ENCODE results near the gene DGKG.

GRCh38 chr3:186099178-186099577 lies 262.9 kb downstream of the DGKG start:
- TF ChIP-seq POLR2AphosphoS5 (IDR thresholded peaks at IDR 0.05; ENCODE audit: control insufficient read depth, insufficient read depth, low read depth, low read length): no peak
- TF ChIP-seq USF2 (CRISPR knock-in tag; IDR thresholded peaks at IDR 0.05): no peak
- TF ChIP-seq HCFC1 (IDR thresholded peaks at IDR 0.05; ENCODE audit: low read depth, low read length): no peak
- TF ChIP-seq NFYB (IDR thresholded peaks at IDR 0.05; ENCODE audit: extremely low read depth, insufficient read length): no peak
- no peak for TF ChIP-seq MYC (IDR thresholded peaks at IDR 0.05; ENCODE audit: low read depth, low read length)
- TF ChIP-seq MYC (CRISPR knock-in tag; IDR thresholded peaks at IDR 0.05; ENCODE audit: borderline replicate concordance, low read depth): no peak
- TF ChIP-seq U2AF1 (optimal IDR thresholded peaks at IDR 0.05; ENCODE audit: low read depth, low read length): no peak
- TF ChIP-seq SP1 (CRISPR knock-in tag; IDR thresholded peaks at IDR 0.05): no peak
- TF ChIP-seq NR2C2 (CRISPR knock-in tag; IDR thresholded peaks at IDR 0.05): no peak
- no peak for TF ChIP-seq NR2C2 (tag; IDR thresholded peaks at IDR 0.05)
- TF ChIP-seq JUND (IDR thresholded peaks at IDR 0.05; ENCODE audit: borderline replicate concordance, low read depth, low read length): no peak
- TF ChIP-seq JUND (tag; IDR thresholded peaks at IDR 0.05; ENCODE audit: borderline replicate concordance, low read depth, low read length): no peak
- no peak for TF ChIP-seq MED1 (CRISPR knock-in tag; IDR thresholded peaks at IDR 0.05; ENCODE audit: borderline replicate concordance)
- TF ChIP-seq TCF7 (IDR thresholded peaks at IDR 0.05; ENCODE audit: borderline replicate concordance): no peak
- TF ChIP-seq CTCF (IDR thresholded peaks at IDR 0.05 in 2 of 3, conservative IDR thresholded peaks at IDR 0.05 in 1 of 3; ENCODE audit: insufficient read depth in 2 of 3, low read depth in 1 of 3, low read length in 3 of 3): no peak
- TF ChIP-seq ZNF146 (CRISPR knock-in tag; IDR thresholded peaks at IDR 0.05; ENCODE audit: unreplicated experiment): no peak
